NK-92 (cell line): ENCODE measurements around the gene SOCS7.
"Not testable (repeated sequence)": the region's sequence is repeated elsewhere in the genome, so short reads cannot be mapped to it uniquely, and the experiment has no call there.

Source experiments
- DNase-seq: peaks from one replicate; lab custom pipeline; 2025; ENCODE audit not compliant: unreplicated experiment; lab: John Stamatoyannopoulos, UW

Gene SOCS7

DNA sequence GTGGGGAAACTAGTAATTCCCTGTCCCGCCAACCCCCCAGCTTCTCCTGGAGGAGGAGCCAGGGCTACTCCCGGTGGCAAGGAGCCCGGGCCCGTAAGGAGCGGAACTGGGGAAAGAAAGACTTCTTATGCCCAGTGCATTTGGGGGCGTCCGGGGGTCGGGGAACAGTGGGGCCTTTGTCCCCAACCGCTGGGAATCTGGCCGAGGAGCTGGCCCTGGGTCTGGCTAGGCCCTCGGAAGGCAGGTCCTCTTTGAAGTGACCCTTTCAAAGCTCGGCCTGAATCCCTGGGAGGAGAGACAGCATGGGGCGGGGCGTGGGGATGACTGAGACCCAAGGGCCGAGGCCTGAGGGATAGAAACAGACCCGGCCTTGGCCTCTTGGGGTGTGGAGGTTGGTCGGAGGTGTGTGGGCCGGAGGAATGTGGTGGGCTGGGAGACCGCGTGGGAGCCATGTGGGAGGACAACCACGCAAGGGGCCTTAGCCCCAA is 82.6 kb downstream of the SOCS7 start:
- DNase-seq, result no peak

DNA sequence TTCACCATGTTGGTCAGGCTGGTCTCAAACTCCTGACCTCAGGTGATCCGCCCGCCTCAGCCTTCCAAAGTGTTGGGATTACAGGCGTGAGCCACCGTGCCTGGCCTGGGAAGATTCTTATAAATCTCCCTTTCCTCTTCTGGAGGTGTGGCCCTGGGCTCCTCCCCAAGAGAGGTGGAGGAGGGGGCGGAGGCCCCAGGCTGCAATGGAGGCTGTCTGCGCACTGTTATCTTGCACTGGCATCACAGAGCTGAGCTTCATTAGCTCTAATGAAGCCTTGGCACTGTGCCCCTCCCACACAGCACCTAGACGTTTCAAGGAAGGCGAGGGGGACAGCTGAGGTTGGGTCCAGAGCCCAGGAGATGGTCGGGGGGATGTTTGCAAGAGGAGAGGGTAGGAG is 84.2 kb downstream of the SOCS7 start:
- DNase-seq, result no peak

DNA sequence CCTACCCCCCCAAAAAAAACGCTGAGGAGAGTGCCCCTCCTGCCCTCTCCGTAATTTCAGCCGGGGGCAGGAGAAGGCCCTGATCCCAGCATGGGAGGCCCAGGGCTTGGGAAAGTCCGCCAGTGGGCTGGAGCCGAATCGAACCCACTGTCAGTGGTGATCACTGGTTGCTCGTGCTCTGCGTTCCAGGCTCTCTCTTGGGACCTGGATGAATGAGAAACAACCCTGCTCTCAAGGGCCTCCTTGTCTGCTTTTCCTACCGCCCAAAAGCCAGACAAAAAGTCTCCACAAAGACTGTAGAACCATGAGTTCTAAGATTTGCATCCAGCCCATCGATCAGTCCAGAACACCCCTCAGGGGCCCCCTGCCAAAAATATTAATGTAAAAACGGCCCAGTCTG is 84.7 kb downstream of the SOCS7 start:
- DNase-seq, result no peak

- not testable (repeated sequence) for DNase-seq
Measured at GRCh38 chr17:38437313-38437712, 85.7 kb downstream of the SOCS7 start.

- DNase-seq, result no peak
Measured at GRCh38 chr17:38439436-38439835, 87.8 kb downstream of the SOCS7 start.

- no peak for DNase-seq
Measured at GRCh38 chr17:38440614-38441397, 89.2 kb downstream of the SOCS7 start.

- no peak for DNase-seq
Measured at GRCh38 chr17:38441429-38442061, 89.9 kb downstream of the SOCS7 start.

DNA sequence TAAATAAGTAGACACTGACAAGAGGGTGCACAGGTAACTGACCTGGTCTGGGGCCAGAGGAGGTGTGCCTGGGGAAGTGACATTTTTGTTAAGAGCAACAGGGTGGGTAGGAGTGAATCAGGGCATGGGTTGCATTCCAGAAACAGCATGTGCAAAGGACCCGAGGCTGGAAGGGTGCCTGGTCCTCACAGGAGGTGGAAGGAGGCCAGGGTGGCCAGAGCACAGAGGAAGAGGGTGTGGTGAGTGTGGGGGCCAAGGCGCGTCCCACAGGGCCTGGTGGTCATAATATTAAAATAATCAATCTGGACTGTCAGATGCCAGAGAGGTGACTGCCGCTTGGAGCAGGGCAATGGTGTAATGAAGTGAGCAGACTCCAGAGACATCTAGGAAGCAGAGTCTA is 90.9 kb downstream of the SOCS7 start:
- DNase-seq, result no peak

GRCh38 chr17:38443356-38444031 is 91.8 kb downstream of the SOCS7 start:
- no peak for DNase-seq

DNA sequence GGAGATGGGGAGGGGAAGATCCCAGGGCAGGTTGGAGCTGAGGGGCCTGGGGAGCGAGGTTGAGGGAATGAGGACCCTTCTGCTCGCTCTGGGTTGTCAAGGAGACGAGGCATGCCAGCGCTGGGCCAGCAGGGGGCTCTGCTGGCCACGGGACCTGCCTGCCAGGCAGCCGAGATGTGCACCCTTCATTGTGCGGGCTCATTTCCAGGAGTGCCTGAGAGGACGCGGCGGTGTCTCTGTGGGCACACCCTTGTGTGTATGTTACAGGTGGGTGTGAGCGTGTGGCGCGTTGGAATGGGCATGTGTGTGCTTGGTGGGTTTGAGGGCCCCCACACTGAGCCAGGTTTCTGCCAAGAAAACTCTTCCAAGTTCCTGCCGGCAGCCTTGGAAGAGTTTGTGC is 92.5 kb downstream of the SOCS7 start:
- no peak for DNase-seq

- no peak for DNase-seq
Measured at GRCh38 chr17:38447502-38448085, 96.0 kb downstream of the SOCS7 start.

- no peak for DNase-seq
Measured at GRCh38 chr17:38448208-38448771, 96.6 kb downstream of the SOCS7 start.

- DNase-seq, result no peak
Measured at GRCh38 chr17:38449364-38449763, 97.7 kb downstream of the SOCS7 start.

DNA sequence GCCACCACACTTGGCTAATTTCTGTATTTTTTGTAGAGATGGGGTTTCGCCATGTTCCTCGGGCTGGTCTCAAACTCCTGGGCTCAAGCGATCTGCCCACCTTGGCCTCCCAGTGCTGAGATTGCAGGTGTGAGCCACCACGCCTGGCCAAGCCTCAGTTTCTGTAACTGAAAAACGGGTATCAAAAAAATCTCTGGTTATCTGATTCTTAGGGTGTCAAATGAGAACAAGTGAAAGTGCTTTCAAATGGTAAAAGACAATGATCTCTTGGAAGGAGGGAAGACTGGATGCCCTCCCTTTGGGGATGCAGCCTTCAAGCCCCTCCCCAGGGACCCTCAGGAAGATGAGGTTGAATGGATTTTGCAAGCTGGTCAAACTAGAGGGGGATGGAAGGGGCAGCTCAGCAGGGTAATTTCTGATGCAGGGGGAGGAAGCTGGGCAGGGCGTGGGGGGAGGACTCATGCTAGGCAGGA is 98.9 kb downstream of the SOCS7 start:
- no peak for DNase-seq

DNA sequence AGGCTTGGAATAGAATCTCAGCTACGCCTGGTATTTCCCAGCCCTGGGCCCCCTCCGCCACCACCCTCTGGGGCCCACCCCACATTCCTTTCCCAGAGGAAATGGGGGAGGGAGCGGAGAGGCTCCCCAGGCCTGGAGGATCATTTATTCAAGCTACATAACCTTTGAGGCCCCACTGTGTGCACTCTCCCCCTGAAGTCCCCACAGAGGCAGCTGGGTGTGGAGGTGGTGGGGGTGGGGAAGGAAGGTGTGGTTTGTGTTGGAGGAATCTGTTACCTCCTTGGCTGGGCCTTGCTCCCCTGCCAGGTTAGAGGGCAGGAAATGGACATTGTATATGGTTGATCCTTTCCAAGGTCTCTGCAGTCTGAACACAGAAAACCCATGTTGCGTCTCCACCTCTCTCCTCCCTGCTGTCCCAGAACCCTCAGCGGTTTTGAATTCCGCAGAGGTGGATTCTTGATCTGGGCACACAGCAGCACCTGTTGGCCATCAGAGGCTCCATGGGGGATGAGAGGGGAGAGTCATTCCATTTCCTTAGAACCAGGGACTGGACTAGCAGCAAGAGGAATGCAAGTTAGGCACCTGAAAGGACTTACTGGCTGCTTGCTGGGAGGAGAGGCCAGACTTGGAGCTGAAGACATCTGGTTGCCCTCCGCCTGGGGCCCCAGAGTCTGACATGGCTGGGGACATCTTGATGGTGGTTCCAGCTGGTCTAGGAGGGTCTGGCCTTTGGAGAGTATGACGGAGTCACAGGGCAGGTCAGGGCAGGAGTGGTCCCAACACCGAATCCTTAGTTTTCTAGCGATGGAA is 99.6 kb downstream of the SOCS7 start:
- DNase-seq, result no peak

- no peak for DNase-seq
Measured at GRCh38 chr17:38451840-38452529, 100.3 kb downstream of the SOCS7 start.

- DNase-seq, result no peak
Measured at GRCh38 chr17:38452719-38453118, 101.1 kb downstream of the SOCS7 start.

DNA sequence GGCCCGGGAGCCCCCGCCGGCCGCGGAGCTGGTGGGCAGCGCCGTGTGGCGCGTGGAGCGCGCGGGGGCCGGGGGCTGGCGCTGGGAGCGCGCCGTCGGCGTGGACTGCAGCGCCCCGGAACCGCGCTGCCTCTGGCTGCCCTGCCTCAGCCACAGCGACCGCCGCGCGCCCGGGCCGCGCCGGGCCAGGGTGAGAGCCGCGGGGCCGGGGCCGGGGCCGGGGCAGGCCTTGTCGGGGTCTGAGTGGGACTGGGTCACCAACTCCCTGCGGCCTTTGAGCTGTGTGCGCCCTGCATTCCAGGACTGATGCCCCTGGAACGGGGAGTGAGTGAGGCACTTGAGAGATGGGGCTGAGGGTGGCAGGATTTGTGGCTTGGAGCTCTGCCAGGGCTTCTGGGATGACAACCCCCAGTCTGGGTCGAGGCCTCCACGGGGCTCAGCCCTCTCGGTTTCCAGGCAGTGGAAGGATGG is 102.3 kb downstream of the SOCS7 start:
- no peak for DNase-seq

DNA sequence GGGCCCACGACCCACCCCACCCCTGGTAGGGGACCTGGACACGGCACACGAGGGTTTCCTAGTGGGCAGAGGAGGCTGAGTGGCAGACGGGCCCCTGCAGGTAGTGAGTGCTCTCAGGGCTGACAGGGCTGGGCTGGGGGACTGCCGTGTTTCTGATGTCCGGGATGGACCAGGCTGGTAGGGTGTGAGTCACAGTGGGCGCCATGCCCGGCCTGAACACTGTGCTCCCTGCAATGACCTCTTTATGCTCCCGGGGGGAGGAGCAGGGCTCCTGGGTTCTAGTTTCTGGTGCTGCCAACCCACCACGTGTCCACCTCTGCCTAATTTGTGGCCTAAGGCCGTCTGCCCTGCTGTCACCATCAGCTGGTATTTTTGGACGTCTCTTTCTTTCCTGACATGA is 102.9 kb downstream of the SOCS7 start:
- DNase-seq, result no peak
